ENCODE data around the gene RPL37.
"Not testable (repeated sequence)": the region's sequence is repeated elsewhere in the genome, so short reads cannot be mapped to it uniquely, and the experiment has no call there.

- not testable (repeated sequence) for TF ChIP-seq CTCF, POLR2A (IDR thresholded peaks at IDR 0.05)
Measured at GRCh38 chr5:40792691-40793090, 42.3 kb downstream of the RPL37 start.

Data from Peyer's patch (tissue), 4 donors.